ENCODE measurements around the gene STK36.

- no peak for TF ChIP-seq FOXP2 (optimal IDR thresholded peaks at IDR 0.05; ENCODE audit: control extremely low read depth, extremely low read length, insufficient read depth)
- TF ChIP-seq POLR2AphosphoS5 (IDR thresholded peaks at IDR 0.05; ENCODE audit: borderline replicate concordance, low read depth, low read length) = no peak
Measured at GRCh38 chr2:218662827-218663226, 9.1 kb upstream of the STK36 start.
